ENCODE data around the gene THEMIS. TPM values are rescaled to one million over a fixed set of nuclear protein-coding genes. Genes with fewer than 3 reads are reported as not detected.

THEMIS gene
- total RNA-seq, 1 donor from 2014 or later: not detected

- H3K27ac Mint-ChIP-seq: peak overlapping the region; percentile 79
- TF ChIP-seq CTCF (IDR thresholded peaks at IDR 0.05; ENCODE audit: unreplicated experiment): no peak
- no peaks in the 10 kb centered on the region for H3K27me3 Mint-ChIP-seq
- peaks cover 3% of the 10 kb centered on the region for H3K4me1 Mint-ChIP-seq (ENCODE audit: low read depth)
- H3K36me3 Mint-ChIP-seq (ENCODE audit: insufficient read depth): no peaks in the 10 kb centered on the region
- DNase-seq (ENCODE audit: low spot score, unreplicated experiment): no peak
- H3K4me3 Mint-ChIP-seq (ENCODE audit: low read depth): no peak overlapping the region
- H3K9me3 Mint-ChIP-seq (ENCODE audit: low read depth): no peaks in the 10 kb centered on the region
These were observed 38.7 kb upstream of the THEMIS start for GRCh38 chr6:127939442-127940066.

GRCh38 chr6:127938701-127939100 lies 37.8 kb upstream of the THEMIS start:
- Mint-ChIP-seq H3K4me3 (ENCODE audit: low read depth) (no peak overlapping the region), H3K27me3 (no peaks in the 10 kb centered on the region), H3K9me3 (ENCODE audit: low read depth) (no peaks in the 10 kb centered on the region), H3K36me3 (ENCODE audit: insufficient read depth) (no peaks in the 10 kb centered on the region), H3K4me1 (ENCODE audit: low read depth) (peaks cover 3% of the 10 kb centered on the region), H3K27ac (no peak overlapping the region)
- TF ChIP-seq CTCF (IDR thresholded peaks at IDR 0.05; ENCODE audit: unreplicated experiment): no peak
- no peak for DNase-seq (ENCODE audit: low spot score, unreplicated experiment)

GRCh38 chr6:127937747-127938146 lies 36.9 kb upstream of the THEMIS start:
- TF ChIP-seq CTCF (IDR thresholded peaks at IDR 0.05; ENCODE audit: unreplicated experiment): no peak
- Mint-ChIP-seq H3K27me3 (no peaks in the 10 kb centered on the region), H3K27ac (no peak overlapping the region), H3K4me3 (ENCODE audit: low read depth) (no peak overlapping the region), H3K4me1 (ENCODE audit: low read depth) (peaks cover 3% of the 10 kb centered on the region), H3K9me3 (ENCODE audit: low read depth) (peaks cover 7% of the 10 kb centered on the region), H3K36me3 (ENCODE audit: insufficient read depth) (peaks cover 3% of the 10 kb centered on the region)
- no peak for DNase-seq (ENCODE audit: low spot score, unreplicated experiment)

- Mint-ChIP-seq H3K27me3 (no peaks in the 10 kb centered on the region), H3K4me1 (ENCODE audit: low read depth) (peaks cover 3% of the 10 kb centered on the region), H3K9me3 (ENCODE audit: low read depth) (peaks cover 9% of the 10 kb centered on the region), H3K27ac (no peak overlapping the region), H3K4me3 (ENCODE audit: low read depth) (no peak overlapping the region), H3K36me3 (ENCODE audit: insufficient read depth) (peaks cover 3% of the 10 kb centered on the region)
- DNase-seq (ENCODE audit: low spot score, unreplicated experiment): no peak
- TF ChIP-seq CTCF (IDR thresholded peaks at IDR 0.05; ENCODE audit: unreplicated experiment): no peak
These were observed 36.2 kb upstream of the THEMIS start for GRCh38 chr6:127937102-127937501.

- Mint-ChIP-seq H3K9me3 (ENCODE audit: low read depth) (peaks cover 9% of the 10 kb centered on the region), H3K4me1 (ENCODE audit: low read depth) (peaks cover 3% of the 10 kb centered on the region), H3K36me3 (ENCODE audit: insufficient read depth) (peaks cover 3% of the 10 kb centered on the region), H3K27me3 (no peaks in the 10 kb centered on the region), H3K4me3 (ENCODE audit: low read depth) (no peak overlapping the region), H3K27ac (no peak overlapping the region)
- no peak for DNase-seq (ENCODE audit: low spot score, unreplicated experiment)
- no peak for TF ChIP-seq CTCF (IDR thresholded peaks at IDR 0.05; ENCODE audit: unreplicated experiment)
These were observed 34.1 kb upstream of the THEMIS start for GRCh38 chr6:127934956-127935355.
